Neuron (in vitro differentiated cells): ENCODE data around the gene ETV4.
"Not testable (repeated sequence)": the region's sequence is repeated elsewhere in the genome, so short reads cannot be mapped to it uniquely, and the experiment has no call there.

Experiments used
- H2AFZ ChIP-seq: one replicate; pipeline ENCODE4 v1.6.1; 2013; ENCODE audit warnings: low read depth, mild to moderate bottlenecking, inconsistent platforms, low read length, moderate library complexity
- H3K27me3 ChIP-seq: one replicate; pipeline ENCODE4 v1.6.1; 2013; ENCODE audit warnings: low read length; ENCODE audit not compliant: insufficient read depth
- H3K36me3 ChIP-seq: one replicate; pipeline ENCODE4 v1.6.1; 2013; ENCODE audit warnings: low read length; ENCODE audit not compliant: insufficient read depth
- H3K4me1 ChIP-seq: one replicate; pipeline ENCODE4 v1.6.1; 2013; ENCODE audit warnings: low read length; ENCODE audit not compliant: insufficient read depth
- H3K4me3 ChIP-seq: 2 replicates; pipeline ENCODE4 v1.5.1; 2013; ENCODE audit warnings: mild to moderate bottlenecking, low read length, moderate library complexity
- H3K9me3 ChIP-seq: one replicate; pipeline ENCODE4 v1.6.1; 2013; ENCODE audit warnings: low read length

The ETV4 gene

GRCh38 chr17:43530288-43531081 is 15.7 kb downstream of the ETV4 start:
- Histone ChIP-seq H3K4me3 (peak overlapping the region; percentile 8), H2AFZ (no peak overlapping the region), H3K9me3 (no peaks in the 10 kb centered on the region), H3K4me1 (peaks cover 30% of the 10 kb centered on the region), H3K27me3 (no peaks in the 10 kb centered on the region), H3K36me3 (peaks cover 11% of the 10 kb centered on the region)

GRCh38 chr17:43529947-43530287 is 16.2 kb downstream of the ETV4 start:
- no peaks in the 10 kb centered on the region for H3K9me3 ChIP-seq
- H3K4me3 ChIP-seq: no peak overlapping the region
- H2AFZ ChIP-seq: no peak overlapping the region
- peaks cover 34% of the 10 kb centered on the region for H3K4me1 ChIP-seq
- H3K27me3 ChIP-seq: no peaks in the 10 kb centered on the region
- H3K36me3 ChIP-seq: peaks cover 16% of the 10 kb centered on the region

- Histone ChIP-seq H2AFZ (no peak overlapping the region), H3K27me3 (no peaks in the 10 kb centered on the region), H3K4me1 (peaks cover 34% of the 10 kb centered on the region), H3K4me3 (no peak overlapping the region), H3K9me3 (no peaks in the 10 kb centered on the region), H3K36me3 (peaks cover 23% of the 10 kb centered on the region)
Measured at GRCh38 chr17:43528988-43529814, 16.9 kb downstream of the ETV4 start.

- no peak overlapping the region for H3K4me3 ChIP-seq
- peaks cover 34% of the 10 kb centered on the region for H3K4me1 ChIP-seq
- H3K27me3 ChIP-seq: no peaks in the 10 kb centered on the region
- H3K36me3 ChIP-seq: peaks cover 31% of the 10 kb centered on the region
- H3K9me3 ChIP-seq: no peaks in the 10 kb centered on the region
- no peak overlapping the region for H2AFZ ChIP-seq
Measured at GRCh38 chr17:43528319-43528987, 17.7 kb downstream of the ETV4 start.

GRCh38 chr17:43526886-43527648 is 19.1 kb downstream of the ETV4 start:
- Histone ChIP-seq H3K4me3 (no peak overlapping the region), H2AFZ (no peak overlapping the region), H3K27me3 (no peaks in the 10 kb centered on the region), H3K36me3 (peaks cover 38% of the 10 kb centered on the region), H3K9me3 (no peaks in the 10 kb centered on the region), H3K4me1 (peaks cover 34% of the 10 kb centered on the region)

- Histone ChIP-seq H3K9me3 (no peaks in the 10 kb centered on the region), H2AFZ (no peak overlapping the region), H3K4me1 (peaks cover 22% of the 10 kb centered on the region), H3K36me3 (peaks cover 52% of the 10 kb centered on the region), H3K4me3 (no peak overlapping the region), H3K27me3 (no peaks in the 10 kb centered on the region)
Measured at GRCh38 chr17:43524945-43525575, 21.1 kb downstream of the ETV4 start.

- Histone ChIP-seq H3K4me3 (no peak overlapping the region), H3K36me3 (peaks cover 78% of the 10 kb centered on the region)
Measured at GRCh38 chr17:43521389-43521788, 24.8 kb downstream of the ETV4 start.

GRCh38 chr17:43517615-43518386 is 28.3 kb downstream of the ETV4 start:
- H3K4me3 ChIP-seq: no peak overlapping the region
- H3K36me3 ChIP-seq: peaks cover 69% of the 10 kb centered on the region

More at GRCh38 chr17:43521389-43521788, 24.8 kb downstream of the ETV4 start:
- peaks cover 13% of the 10 kb centered on the region for H3K4me1 ChIP-seq
- H2AFZ ChIP-seq: no peak overlapping the region
- H3K27me3 ChIP-seq: no peaks in the 10 kb centered on the region
- no peaks in the 10 kb centered on the region for H3K9me3 ChIP-seq

GRCh38 chr17:43517161-43517560 is 29.0 kb downstream of the ETV4 start:
- no peaks in the 10 kb centered on the region for H3K9me3 ChIP-seq
- H2AFZ ChIP-seq: no peak overlapping the region
- no peaks in the 10 kb centered on the region for H3K27me3 ChIP-seq
- no peaks in the 10 kb centered on the region for H3K4me1 ChIP-seq
- peaks cover 74% of the 10 kb centered on the region for H3K36me3 ChIP-seq
- H3K4me3 ChIP-seq: no peak overlapping the region

More at GRCh38 chr17:43517615-43518386, 28.3 kb downstream of the ETV4 start:
- no peaks in the 10 kb centered on the region for H3K9me3 ChIP-seq
- H2AFZ ChIP-seq: no peak overlapping the region
- no peaks in the 10 kb centered on the region for H3K4me1 ChIP-seq
- no peaks in the 10 kb centered on the region for H3K27me3 ChIP-seq

GRCh38 chr17:43515656-43516055 is 30.5 kb downstream of the ETV4 start:
- no peaks in the 10 kb centered on the region for H3K4me1 ChIP-seq
- no peak overlapping the region for H2AFZ ChIP-seq
- H3K9me3 ChIP-seq: no peaks in the 10 kb centered on the region
- H3K36me3 ChIP-seq: peaks cover 68% of the 10 kb centered on the region
- H3K27me3 ChIP-seq: no peaks in the 10 kb centered on the region
- no peak overlapping the region for H3K4me3 ChIP-seq

GRCh38 chr17:43511199-43511598 is 34.9 kb downstream of the ETV4 start:
- H3K4me3 ChIP-seq, H3K27me3 ChIP-seq, H3K4me1 ChIP-seq, H2AFZ ChIP-seq, H3K9me3 ChIP-seq: not testable (repeated sequence)
- peaks cover 63% of the 10 kb centered on the region for H3K36me3 ChIP-seq

- H2AFZ ChIP-seq, H3K4me1 ChIP-seq, H3K9me3 ChIP-seq, H3K4me3 ChIP-seq, H3K27me3 ChIP-seq: not testable (repeated sequence)
- H3K36me3 ChIP-seq: peaks cover 65% of the 10 kb centered on the region
Measured at GRCh38 chr17:43509440-43509839, 36.7 kb downstream of the ETV4 start.
